K562 (cell line): ENCODE results near the gene CAB39. TPM values are rescaled to one million over a fixed set of nuclear protein-coding genes. Genes with fewer than 3 reads are reported as not detected.

Experiments
- CCNT2 ChIP-seq: IDR thresholded peaks from 2 replicates; pipeline ENCODE4 v1.6.1; 2011; ENCODE audit warnings: borderline replicate concordance, low read depth, mild to moderate bottlenecking, moderate library complexity, mixed read lengths, low read length; ENCODE audit not compliant: insufficient read length; ENCODE audit errors: extremely low read depth
- CHD7 ChIP-seq: fragments of 200-600 bp; sonication (generic); IDR thresholded peaks from one replicate; pipeline ENCODE4 v1.6.1; 2012; ENCODE audit warnings: mild to moderate bottlenecking, low read depth, low read length, inconsistent platforms
- DACH1 ChIP-seq: fragments of 450-650 bp; IDR thresholded peaks from 2 replicates; pipeline ENCODE4 v1.6.1; 2018; ENCODE audit not compliant: partially characterized antibody
- EZH2 ChIP-seq: IDR thresholded peaks from 2 replicates; pipeline ENCODE4 v1.6.1; 2012; ENCODE audit warnings: low read depth, mild to moderate bottlenecking, inconsistent platforms, low read length, borderline replicate concordance
- FIP1L1 ChIP-seq: fragments of 200-400 bp; formaldehyde crosslinking; IDR thresholded peaks from 2 replicates; pipeline ENCODE4 v1.6.1; 2018; ENCODE audit warnings: mild to moderate bottlenecking, low read depth, low read length; ENCODE audit not compliant: poor library complexity, severe bottlenecking
- GABPA ChIP-seq: fragments of 200-800 bp; sonication (Bioruptor generic); conservative IDR thresholded peaks from 2 replicates; pipeline ENCODE4 v1.6.1; 2016; ENCODE audit warnings: low read depth, missing genetic modification characterization, missing compliant biosample characterization
- KLF6 ChIP-seq: fragments of 250-450 bp; sonication (Bioruptor Pico); IDR thresholded peaks from 2 replicates; pipeline ENCODE4 v1.4.0; 2020; ENCODE audit warnings: mild to moderate bottlenecking, moderate library complexity, borderline replicate concordance
- NCOA2 ChIP-seq, 2 experiments: fragments of 450-650 bp; IDR thresholded peaks; 2 replicates each; pipeline ENCODE4 v1.6.1; 2018; ENCODE audit warnings: mild to moderate bottlenecking in 2 of 2, moderate library complexity in 1 of 2; ENCODE audit not compliant: partially characterized antibody in 2 of 2
- PHF8 ChIP-seq: fragments of 200-600 bp; sonication (generic); IDR thresholded peaks from 2 replicates; pipeline ENCODE4 v1.6.1; 2012; ENCODE audit warnings: mixed run types, mild to moderate bottlenecking, inconsistent platforms, low read length, moderate library complexity, borderline replicate concordance
- SMC3 ChIP-seq: conservative IDR thresholded peaks from 2 replicates; pipeline ENCODE4 v1.6.1; 2011; ENCODE audit warnings: low read depth, low read length, improper control_type of control experiment; ENCODE audit not compliant: insufficient read depth
- TCF7 ChIP-seq: sonication (generic); IDR thresholded peaks from 2 replicates; pipeline ENCODE4 v1.6.1; 2016; ENCODE audit warnings: antibody characterized with exemption, borderline replicate concordance
- ZNF212 ChIP-seq: fragments of 450-650 bp; formaldehyde crosslinking; IDR thresholded peaks from 2 replicates; pipeline ENCODE4 v1.4.0; 2020; ENCODE audit warnings: mild to moderate bottlenecking
- polyA plus RNA-seq, 8 experiments: library from polyadenylated mRNA; depleted of rRNA in 4 of 8; stranded (reverse) in 5 of 8; unstranded in 3 of 8; fragments of >200 nt; fragmentation: Nextera tagmentation in 2 of 8; fragmentation: Illumina TruSeq in 1 of 8; extraction: Ambion mirVana in 2 of 8; extraction: Trizol in 1 of 8; gene quantifications; 2 replicates each; pipeline versions ENCODE4 v1.2.1 to v1.2.3, GENCODE V29; 2011 to 2014; ENCODE audit warnings: inconsistent platforms in 1 of 8, missing spikeins in 1 of 8
- total RNA-seq, 7 experiments: library from RNA; depleted of rRNA in 6 of 7; stranded (reverse); fragments of >200 nt in 6 of 7; fragmentation: Illumina TruSeq in 2 of 7; extraction: Trizol in 2 of 7; gene quantifications; 2 replicates each; pipeline versions ENCODE4 v1.2.1 to v1.2.3, GENCODE V29; 2011 to 2021; ENCODE audit warnings: low replicate concordance in 1 of 7
- TF ChIP-seq, protein P1 (sequence below): fragments of 450-650 bp; IDR thresholded peaks from 2 replicates; pipeline ENCODE4 v1.6.1; 2018; ENCODE audit warnings: mild to moderate bottlenecking, low read depth; ENCODE audit not compliant: partially characterized antibody

The CAB39 gene
- total and polyA plus RNA-seq, 9 of the 15 experiments (the other 6 are each of a cell fraction or from before 2014, with no cell fraction given), result 27.2 to 94.4 (median 70.1) TPM

- TF ChIP-seq CHD7, result no peak
- TF ChIP-seq FIP1L1, result peak; percentile 59
- TF ChIP-seq NCOA2 (IDR thresholded peaks at IDR 0.05; ENCODE audit: partially characterized antibody in 2 of 2), result no peak
- TF ChIP-seq, protein P1, sequence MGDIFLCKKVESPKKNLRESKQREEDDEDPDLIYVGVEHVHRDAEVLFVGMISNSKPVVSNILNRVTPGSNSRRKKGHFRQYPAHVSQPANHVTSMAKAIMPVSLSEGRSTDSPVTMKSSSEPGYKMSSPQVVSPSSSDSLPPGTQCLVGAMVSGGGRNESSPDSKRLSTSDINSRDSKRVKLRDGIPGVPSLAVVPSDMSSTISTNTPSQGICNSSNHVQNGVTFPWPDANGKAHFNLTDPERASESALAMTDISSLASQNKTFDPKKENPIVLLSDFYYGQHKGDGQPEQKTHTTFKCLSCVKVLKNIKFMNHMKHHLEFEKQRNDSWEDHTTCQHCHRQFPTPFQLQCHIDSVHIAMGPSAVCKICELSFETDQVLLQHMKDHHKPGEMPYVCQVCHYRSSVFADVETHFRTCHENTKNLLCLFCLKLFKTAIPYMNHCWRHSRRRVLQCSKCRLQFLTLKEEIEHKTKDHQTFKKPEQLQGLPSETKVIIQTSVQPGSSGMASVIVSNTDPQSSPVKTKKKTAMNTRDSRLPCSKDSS, result no peak
- no peak for TF ChIP-seq EZH2
- TF ChIP-seq ZNF212 (CRISPR knock-in tag), result no peak
- 0 out of 2 replicates have a peak, but pooled peaks have one; percentile 25 for TF ChIP-seq SMC3
- TF ChIP-seq KLF6 (CRISPR knock-in tag), result no peak
- no peak for TF ChIP-seq DACH1
- TF ChIP-seq CCNT2, result peak; percentile 94
- no peak for TF ChIP-seq TCF7
- peak; percentile 38; the same call in 1 of the 2 replicates for TF ChIP-seq PHF8
- no peak; the same call in 1 of the 2 replicates for TF ChIP-seq GABPA
Observed at GRCh38 chr2:230712443-230713330, at the start of gene CAB39 (continued).
